ENCODE results near the gene CCNY. TPM values are rescaled to one million over a fixed set of nuclear protein-coding genes. Genes with fewer than 3 reads are reported as not detected.

Gene CCNY
- total RNA-seq, 4 donors from 2014 or later: 23.9 to 68.1 (median 39.5) TPM

GRCh38 chr10:35563261-35563891 lies 227.1 kb downstream of the CCNY start:
- TF ChIP-seq POLR2A (IDR thresholded peaks at IDR 0.05): no peak
- peak; percentile 78 to 92 (median 85) for TF ChIP-seq CTCF (IDR thresholded peaks at IDR 0.05 in 4 of 5, conservative IDR thresholded peaks at IDR 0.05 in 1 of 5)
- Histone ChIP-seq H3K9me3 (no peaks in the 10 kb centered on the region), H3K27ac (peak overlapping the region in 2 of 4 donors; percentile 3 to 21), H3K4me1 (peaks cover 28 to 34% of the 10 kb centered on the region in 2 donors), H3K4me3 (no peak overlapping the region), H3K36me3 (peaks cover 0 to 20% of the 10 kb centered on the region in 2 donors), H3K27me3 (no peaks in the 10 kb centered on the region)
- intact Hi-C loops (cut with DNase I; ENCODE audit: low total_unique reads) (loop anchor here (5.0 kb wide), 1 partner anchor 226 kb away; the partner anchor contains the start of gene CCNY), in situ Hi-C loops (cut with MboI; ENCODE audit: low sequenced_read_pairs in 4 of 4) (loop anchor here in 3 of 4 donors (10.0 to 25.0 kb wide), 4 partner anchors 226 to 451 kb away; partner anchors contain the start of gene CCNY (in 2 of the 3))
- peak in 1 of 2 donors; percentile 31 for DNase-seq
- peak in 1 of 2 donors; percentile 61 for ATAC-seq

GRCh38 chr10:35564341-35564968 lies 228.1 kb downstream of the CCNY start:
- no peak overlapping the region for H3K4me3 ChIP-seq
- no peaks in the 10 kb centered on the region for H3K9me3 ChIP-seq
- ATAC-seq (no peak), DNase-seq (no peak)
- intact Hi-C loops (cut with DNase I; ENCODE audit: low total_unique reads): loop anchor here (2.0 to 5.0 kb wide), 2 partner anchors 227 to 324 kb away; partner anchors contain the start of gene CCNY
- no peaks in the 10 kb centered on the region for H3K27me3 ChIP-seq
- H3K27ac ChIP-seq: peak overlapping the region; percentile 21 to 63 (median 52)
- peaks cover 0 to 31% of the 10 kb centered on the region in 2 donors for H3K36me3 ChIP-seq
- no peak for TF ChIP-seq CTCF (IDR thresholded peaks at IDR 0.05 in 4 of 5, conservative IDR thresholded peaks at IDR 0.05 in 1 of 5)
- TF ChIP-seq POLR2A (IDR thresholded peaks at IDR 0.05): no peak
- in situ Hi-C loops (cut with MboI; ENCODE audit: low sequenced_read_pairs in 4 of 4): loop anchor here in 3 of 4 donors (10.0 to 25.0 kb wide), 4 partner anchors 227 to 452 kb away; partner anchors contain the start of gene CCNY (in 2 of the 3)
- peaks cover 28 to 34% of the 10 kb centered on the region in 2 donors for H3K4me1 ChIP-seq

- intact Hi-C loops (cut with DNase I; ENCODE audit: low total_unique reads) (loop anchor here (2.0 kb wide), 1 partner anchor 325 kb away; no protein-coding TSS in a partner anchor), in situ Hi-C loops (cut with MboI; ENCODE audit: low sequenced_read_pairs in 4 of 4) (loop anchor here in 3 of 4 donors (5.0 to 25.0 kb wide), 5 partner anchors 228 to 453 kb away; partner anchors contain the start of gene CCNY (in 2 of the 3))
- peak; percentile 59 to 64 for ATAC-seq
- Histone ChIP-seq H3K36me3 (peaks cover 0 to 40% of the 10 kb centered on the region in 2 donors), H3K27me3 (no peaks in the 10 kb centered on the region), H3K27ac (peak overlapping the region; percentile 17 to 63 (median 40)), H3K4me1 (peaks cover 28 to 34% of the 10 kb centered on the region in 2 donors), H3K9me3 (no peaks in the 10 kb centered on the region), H3K4me3 (no peak overlapping the region)
- peak in 1 of 5 experiments; percentile 16 for TF ChIP-seq CTCF (IDR thresholded peaks at IDR 0.05 in 4 of 5, conservative IDR thresholded peaks at IDR 0.05 in 1 of 5)
- TF ChIP-seq POLR2A (IDR thresholded peaks at IDR 0.05): no peak
- no peak for DNase-seq
Observed at GRCh38 chr10:35565602-35566081, 229.3 kb downstream of the CCNY start.

- H3K4me3 ChIP-seq: no peak overlapping the region
- peaks cover 0 to 46% of the 10 kb centered on the region in 2 donors for H3K36me3 ChIP-seq
- TF ChIP-seq CTCF (IDR thresholded peaks at IDR 0.05 in 4 of 5, conservative IDR thresholded peaks at IDR 0.05 in 1 of 5): no peak
- TF ChIP-seq POLR2A (IDR thresholded peaks at IDR 0.05): no peak
- H3K9me3 ChIP-seq: no peaks in the 10 kb centered on the region
- no peak for ATAC-seq
- peaks cover 21 to 29% of the 10 kb centered on the region in 2 donors for H3K4me1 ChIP-seq
- in situ Hi-C loops (cut with MboI; ENCODE audit: low sequenced_read_pairs in 4 of 4) (loop anchor here in 3 of 4 donors (5.0 to 25.0 kb wide), 5 partner anchors 231 to 456 kb away; partner anchors contain the start of gene CCNY (in 2 of the 3)), intact Hi-C loops (cut with DNase I; ENCODE audit: low total_unique reads) (no loop called here)
- H3K27ac ChIP-seq: no peak overlapping the region
- no peaks in the 10 kb centered on the region for H3K27me3 ChIP-seq
- DNase-seq: no peak
Observed at GRCh38 chr10:35567951-35568350, 231.6 kb downstream of the CCNY start.
